ENCODE data around the gene GFER.
"Not testable (repeated sequence)": the region's sequence is repeated elsewhere in the genome, so short reads cannot be mapped to it uniquely, and the experiment has no call there.

GRCh38 chr16:1957434-1958142 is 26.4 kb upstream of the GFER start:
- not testable (repeated sequence) for TF ChIP-seq OSR1 (CRISPR knock-in tag; IDR thresholded peaks at IDR 0.05); ZNF70 (CRISPR knock-in tag; IDR thresholded peaks at IDR 0.05); CREB5 (CRISPR knock-in tag; IDR thresholded peaks at IDR 0.05; ENCODE audit: low read depth); PPARA (CRISPR knock-in tag; IDR thresholded peaks at IDR 0.05; ENCODE audit: borderline replicate concordance)

All from SK-N-SH treated with all-trans-retinoic acid at 6 μM for 48 hours (cell line).